DMS153 (cell line): Measurements from ENCODE around the gene GPRIN1.
"Not testable (repeated sequence)": the region's sequence is repeated elsewhere in the genome, so short reads cannot be mapped to it uniquely, and the experiment has no call there.

Experiments
- DNase-seq: peaks from one replicate; lab custom pipeline; 2025; lab: John Stamatoyannopoulos, UW

Gene GPRIN1

DNA sequence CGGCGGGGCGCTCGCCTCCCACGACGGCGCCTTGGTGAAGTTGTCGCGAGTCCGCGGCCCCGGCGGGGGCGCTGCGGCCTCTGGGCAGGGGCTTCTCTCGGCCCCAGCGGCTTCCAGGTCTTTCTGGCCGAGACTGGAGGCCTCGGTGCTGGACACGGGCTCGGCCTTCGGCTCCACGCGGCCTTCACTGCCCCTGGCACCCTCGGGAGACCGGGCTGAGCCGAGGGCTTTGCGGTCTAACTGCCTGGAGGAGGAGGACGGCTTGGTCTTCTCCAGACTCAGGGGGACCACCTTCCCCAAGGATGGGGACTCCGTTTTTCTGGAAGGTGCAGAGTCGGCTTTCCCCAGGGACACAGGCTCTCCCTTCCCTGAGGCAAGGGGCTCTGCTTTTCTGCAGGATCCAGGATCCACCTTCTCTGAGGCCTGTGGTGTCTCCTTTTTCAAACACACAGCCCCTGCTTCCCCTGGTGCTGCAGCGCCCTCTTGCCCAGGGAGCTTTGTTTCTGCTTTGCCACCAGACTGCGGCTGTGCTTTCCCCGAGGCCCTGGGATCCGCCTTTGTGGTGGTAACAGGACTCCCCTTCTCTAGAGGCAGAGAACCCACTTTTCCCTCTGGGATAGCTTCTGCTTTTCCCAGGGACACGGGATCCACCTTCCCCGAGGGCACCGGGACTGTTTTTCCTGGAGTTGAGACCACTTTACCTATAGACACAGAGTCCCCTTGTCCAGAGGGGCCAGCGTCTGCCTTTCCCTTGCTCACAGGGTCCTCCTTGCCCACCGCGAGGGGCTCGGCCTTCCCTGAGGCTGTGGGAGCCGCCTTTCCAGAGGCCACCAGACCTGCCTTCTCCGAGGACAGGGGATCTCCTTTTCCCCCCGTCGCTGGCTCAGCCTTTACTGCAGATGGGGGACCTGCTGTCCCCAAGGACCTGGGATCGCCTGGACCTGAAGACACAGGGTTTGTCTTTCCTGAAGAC lies 12.3 kb downstream of the GPRIN1 start:
- no peak for DNase-seq

DNA sequence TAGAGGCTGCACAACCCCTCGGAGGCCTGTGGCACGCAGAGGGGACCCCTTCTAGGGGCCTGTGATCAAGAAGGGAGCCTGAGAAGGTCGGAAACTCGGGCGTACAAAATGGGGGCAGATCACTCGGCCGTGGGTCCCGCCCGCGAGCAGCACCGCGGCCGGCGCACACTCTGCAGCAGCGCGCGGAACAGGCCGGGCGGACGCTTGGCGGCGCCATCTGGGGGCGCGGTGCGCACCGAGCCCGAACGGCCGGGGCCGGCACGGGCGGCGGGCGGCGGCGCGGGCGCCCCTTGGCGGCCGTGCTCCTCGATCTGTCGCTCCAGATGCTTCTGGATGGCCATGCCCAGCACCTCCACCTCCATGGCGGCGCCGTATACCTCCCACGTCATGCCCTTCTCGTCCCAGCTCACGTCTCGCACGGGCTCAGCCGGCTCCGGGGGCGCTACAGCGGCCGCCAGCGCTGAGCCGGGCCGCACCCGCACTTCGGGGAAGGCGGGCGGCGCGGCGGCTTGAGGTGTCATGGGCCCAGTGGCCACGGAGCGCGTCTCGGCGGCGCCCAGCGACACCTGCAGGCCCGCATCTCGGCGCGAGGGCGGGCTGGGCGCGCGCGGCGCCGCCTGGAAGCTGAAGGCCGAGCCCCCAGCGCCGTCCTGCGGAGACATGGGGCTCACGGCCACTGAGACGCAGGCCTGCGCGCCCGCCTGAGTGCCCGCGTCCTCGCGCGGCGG lies 13.1 kb downstream of the GPRIN1 start:
- no peak for DNase-seq

DNA sequence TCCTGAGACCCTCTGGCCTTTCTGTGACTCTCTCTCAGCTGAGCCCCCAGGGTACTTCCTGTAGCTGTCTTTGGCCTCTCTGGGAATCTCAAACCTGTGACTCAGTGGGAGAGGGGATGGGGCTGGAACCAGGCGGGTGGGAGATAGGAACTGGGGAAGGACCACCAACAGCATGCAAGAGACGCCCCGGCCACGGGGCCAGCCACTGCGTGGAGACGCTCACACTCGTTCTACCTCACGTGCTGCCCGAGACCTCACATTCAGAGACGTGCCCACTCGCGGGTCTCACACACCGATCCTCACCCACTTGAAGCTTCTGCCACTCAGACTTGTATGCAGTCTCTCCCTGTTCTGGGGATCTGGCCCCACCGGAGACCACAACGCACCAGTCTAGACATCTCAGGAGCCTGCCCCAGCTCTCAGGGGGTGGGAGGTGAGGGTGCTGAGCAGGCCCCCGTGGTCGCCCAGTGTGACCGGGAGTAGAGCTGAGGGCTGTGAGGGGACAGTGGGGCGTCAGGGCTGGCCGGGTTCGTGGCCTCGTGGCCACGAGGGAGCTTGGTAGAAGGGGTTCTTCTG lies 13.8 kb downstream of the GPRIN1 start:
- no peak for DNase-seq

DNA sequence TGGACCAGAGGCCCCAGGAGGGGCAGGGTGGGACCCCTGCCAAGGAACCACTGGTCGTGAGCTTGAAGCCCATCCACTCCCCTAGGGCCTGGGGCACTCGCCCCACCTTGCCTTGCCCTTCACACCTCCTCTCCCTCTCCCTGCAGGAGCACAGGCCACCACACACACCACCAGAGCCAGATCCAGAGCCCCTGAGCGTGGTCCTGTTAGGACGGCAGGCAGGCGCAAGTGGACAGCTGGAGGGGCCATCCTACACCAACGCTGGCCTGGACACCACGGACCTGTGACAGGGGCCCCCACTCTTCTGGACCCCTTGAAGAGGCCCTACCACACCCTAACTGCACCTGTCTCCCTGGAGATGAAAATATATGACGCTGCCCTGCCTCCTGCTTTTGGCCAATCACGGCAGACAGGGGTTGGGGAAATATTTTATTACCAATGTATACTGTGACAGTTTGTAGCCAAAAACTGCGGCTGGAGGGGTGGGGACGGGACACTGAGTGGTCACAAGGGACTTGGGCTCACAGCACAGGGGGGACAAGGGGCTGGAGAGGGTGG lies 14.5 kb downstream of the GPRIN1 start:
- DNase-seq = no peak

DNA sequence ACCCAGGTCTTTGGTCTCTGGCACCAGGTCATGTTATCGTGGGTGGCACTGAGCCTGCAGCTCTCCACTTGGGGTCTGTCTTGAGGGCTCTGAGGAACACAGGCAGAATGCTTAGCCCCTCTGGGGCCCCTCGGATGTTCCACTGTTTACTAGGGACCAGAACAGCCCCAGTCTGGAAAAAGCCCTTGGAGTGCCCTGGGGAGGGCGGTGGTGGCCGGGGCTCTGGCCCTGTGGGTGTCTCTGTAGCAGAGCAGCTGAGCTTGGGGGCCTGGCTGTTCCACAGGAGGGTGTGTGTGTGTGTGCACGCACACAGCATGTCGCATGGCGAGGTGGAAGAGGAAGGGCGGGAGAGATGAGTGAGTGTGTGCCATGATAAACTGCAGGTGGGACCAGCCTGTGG lies 15.4 kb downstream of the GPRIN1 start:
- no peak for DNase-seq

DNA sequence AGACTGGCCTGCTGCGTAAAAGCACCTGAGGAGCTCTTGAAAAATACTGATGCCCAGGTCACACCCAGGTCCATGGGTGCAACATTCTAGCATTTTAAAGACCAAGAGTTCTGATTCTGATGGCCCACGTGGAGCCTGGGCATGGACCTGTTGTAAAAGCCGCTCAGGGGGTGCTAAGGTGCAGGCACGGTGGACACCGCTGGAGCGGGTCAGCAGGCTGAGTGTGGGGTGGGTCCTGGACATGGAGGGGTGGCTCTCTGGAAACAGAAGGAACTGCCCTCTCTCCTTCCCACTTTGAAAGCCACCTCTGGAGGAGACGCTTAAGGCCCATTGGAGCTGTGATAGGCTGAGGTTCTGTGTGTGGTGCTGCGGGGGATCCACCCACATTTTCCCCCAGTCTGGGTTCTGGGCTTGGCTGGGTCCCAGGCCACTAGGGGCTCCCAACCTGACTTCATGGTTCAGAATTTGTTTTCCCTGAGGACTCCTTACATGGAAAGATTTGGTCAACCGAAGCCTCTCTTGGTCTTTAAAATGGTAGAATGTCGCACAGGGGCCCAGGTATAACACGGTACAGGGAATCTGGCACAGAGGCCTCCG lies 16.6 kb downstream of the GPRIN1 start:
- DNase-seq = no peak

DNA sequence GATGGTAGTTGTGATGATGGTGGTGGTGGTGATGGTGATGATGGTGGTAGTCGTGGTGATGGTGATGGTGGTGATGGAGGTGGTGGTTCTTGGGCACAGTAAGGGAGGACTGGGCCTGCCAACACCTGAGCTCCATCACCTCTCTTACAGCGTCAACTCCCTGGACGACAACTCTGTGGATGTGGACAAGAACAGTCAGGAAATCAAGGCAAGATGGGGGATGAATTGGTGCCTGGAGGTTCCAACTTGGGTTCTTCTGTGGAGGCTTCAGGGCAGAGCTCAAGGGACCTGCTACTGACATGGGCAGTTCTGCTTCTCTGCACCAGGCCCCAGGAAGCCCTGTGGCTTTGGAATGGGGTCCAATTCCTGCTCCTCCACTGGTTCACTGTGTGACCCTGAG lies 17.4 kb downstream of the GPRIN1 start:
- no peak for DNase-seq

DNA sequence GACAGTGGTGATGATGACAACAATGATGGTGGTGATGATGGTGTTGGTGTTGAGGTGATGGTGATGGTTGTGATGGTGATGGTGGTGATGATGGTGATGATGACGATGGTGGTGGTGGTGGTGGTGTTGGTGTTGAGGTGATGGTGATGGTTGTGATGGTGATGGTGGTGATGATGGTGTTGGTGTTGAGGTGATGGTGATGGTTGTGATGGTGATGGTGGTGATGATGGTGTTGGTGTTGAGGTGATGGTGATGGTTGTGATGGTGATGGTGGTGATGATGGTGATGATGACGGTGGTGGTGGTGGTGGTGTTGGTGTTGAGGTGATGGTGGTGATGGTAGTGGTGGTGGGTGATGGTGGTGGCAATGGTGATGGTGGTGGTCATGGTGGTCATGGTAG lies 18.3 kb downstream of the GPRIN1 start:
- not testable (repeated sequence) for DNase-seq

DNA sequence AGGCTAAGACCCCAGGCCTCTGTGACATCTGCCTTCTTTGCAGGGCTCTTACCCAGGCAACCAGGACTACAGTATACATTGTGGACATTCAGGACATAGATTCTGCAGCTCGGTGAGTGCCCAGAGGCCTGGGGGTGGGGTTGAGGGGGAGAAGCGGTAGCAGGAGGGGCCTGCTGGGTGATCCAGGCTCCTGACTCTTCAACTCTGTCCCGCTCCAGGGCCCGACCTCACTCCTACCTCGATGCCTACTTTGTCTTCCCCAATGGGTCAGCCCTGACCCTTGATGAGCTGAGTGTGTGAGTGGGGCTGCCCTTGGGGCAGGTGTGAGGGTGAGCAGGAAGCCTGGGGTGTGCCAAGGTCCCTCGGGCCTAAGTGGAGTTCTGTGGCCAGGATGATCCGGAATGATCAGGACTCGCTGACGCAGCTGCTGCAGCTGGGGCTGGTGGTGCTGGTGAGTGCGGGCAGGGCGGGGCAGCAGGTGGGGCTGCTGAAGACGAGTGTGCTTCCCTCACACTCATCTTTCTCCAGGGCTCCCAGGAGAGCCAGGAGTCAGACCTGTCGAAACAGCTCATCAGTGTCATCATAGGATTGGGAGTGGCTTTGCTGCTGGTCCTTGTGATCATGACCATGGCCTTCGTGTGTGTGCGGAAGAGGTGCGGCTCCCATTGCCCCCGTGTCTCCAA lies 19.8 kb downstream of the GPRIN1 start:
- no peak for DNase-seq

DNA sequence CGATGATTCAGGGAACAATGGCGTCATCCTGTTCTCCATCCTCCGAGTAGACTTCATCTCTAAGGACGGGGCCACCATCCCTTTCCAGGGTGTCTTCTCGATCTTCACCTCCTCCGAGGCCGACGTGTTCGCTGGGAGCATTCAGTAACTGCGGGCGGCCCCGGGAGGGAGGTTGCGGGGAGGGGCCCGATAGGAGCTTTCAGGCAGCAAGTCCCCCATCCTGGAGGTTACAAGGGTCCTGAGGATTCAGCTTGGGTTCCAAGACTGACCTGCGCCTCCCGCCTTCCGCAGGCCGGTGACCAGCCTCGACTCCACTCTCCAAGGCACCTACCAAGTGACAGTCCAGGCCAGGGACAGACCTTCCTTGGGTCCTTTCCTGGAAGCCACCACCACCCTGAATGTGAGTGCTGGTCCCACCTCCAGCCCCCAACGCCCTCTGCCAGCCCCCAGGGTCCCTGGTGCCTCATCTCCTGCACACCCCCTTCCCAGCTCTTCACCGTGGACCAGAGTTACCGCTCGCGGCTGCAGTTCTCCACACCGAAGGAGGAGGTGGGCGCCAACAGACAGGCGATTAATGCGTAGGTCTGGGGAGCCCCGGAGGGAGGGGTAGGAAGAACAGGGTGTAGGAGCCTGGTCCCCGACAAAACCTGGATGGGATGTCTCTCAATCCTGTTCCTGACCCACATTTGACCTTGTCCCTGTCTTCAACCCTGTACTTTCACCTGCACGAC lies 20.8 kb downstream of the GPRIN1 start:
- no peak for DNase-seq

DNA sequence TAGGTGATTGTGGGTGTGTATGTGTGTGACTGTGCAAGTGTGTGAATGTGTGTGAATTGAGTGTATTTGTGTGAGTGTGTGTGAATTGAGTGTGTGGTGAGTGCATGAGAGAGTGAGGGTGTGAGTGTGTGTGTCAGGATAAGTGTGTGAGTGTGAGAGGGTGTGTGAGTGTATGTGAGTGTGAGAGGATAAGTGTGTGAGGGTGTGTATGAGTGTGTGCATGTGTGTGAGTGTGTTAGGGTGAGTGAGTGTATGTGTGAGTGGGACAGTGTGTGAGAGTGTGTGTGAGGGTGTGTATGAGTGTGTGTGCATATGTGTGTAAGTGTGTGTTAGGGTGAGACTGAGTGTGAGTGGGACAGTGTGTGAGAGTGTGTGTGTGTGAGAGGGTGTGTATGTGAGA lies 21.7 kb downstream of the GPRIN1 start:
- DNase-seq = no peak

DNA sequence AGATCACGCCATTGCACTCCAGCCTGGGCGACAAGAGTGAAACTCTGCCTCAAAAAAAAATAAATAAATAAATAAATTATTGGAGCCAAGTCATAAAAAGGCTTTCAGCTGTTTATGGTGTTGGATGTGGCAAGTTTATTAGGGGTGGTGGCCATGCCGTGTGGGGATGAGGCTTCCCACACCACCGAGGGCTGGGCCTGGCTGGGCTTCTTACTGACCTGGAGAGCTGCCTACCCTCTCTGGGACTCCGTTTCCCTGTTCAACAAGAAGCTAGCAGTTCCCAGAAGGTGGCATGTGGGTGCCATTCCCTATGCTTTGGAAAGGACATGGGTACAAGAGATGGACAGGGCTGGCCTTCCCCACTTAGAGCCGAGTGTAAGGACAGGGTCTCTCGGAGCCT lies 22.6 kb downstream of the GPRIN1 start:
- DNase-seq = no peak

DNA sequence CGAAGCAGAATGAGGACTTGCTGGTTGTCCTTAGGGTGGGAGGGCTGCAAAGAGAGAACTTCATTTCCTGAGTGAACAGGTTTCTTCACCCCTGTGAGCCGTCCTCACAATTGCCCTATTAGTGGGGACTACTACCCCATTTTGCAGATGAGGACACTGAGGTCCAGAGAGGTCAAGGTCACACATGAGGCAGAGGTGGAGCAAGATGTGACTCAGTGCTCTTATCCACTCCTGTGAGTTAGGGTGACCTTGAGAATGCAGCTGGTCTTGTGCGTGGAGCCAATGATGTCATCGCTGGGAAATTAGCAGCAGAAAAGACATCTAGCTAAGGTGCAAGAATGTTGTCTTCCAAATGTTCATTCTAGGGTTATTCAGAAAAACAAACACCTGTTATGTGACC lies 26.9 kb downstream of the GPRIN1 start:
- DNase-seq = no peak

DNA sequence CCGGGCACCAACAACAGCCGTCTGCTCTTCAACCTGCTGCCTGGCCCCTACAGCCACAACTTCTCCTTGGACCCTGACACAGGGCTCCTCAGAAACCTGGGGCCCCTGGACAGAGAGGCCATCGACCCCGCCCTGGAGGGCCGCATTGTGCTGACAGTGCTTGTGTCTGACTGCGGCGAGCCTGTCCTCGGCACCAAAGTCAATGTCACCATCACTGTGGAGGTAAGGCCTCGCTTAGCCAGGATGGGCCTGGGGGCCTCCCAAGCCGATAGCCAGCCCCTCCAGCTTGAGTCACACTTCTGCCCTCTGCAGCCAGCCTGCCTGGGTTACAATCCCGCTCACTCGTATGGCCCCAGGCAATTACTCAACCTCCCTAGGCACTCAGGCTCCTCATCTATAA lies 28.6 kb downstream of the GPRIN1 start:
- no peak for DNase-seq

DNA sequence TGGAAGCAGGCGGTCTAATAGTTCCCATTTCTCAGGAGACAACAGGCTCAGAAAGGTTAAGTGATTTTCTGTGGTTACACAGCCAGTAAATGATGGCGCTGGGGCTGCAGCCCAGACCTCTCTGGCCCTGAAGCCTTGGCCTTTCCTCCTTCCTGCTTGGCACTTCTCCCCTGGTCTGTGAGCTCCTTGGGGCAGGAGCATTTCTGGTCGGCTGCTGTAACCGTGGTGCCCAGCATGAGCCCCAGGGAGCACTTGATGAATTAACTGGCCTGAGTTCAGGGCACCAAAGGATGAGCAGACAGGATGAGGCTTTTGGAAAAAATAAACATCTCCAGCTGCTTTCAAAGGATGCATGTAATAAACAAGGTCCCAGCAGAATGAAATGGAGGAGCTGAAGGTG lies 30.6 kb downstream of the GPRIN1 start:
- DNase-seq = no peak

DNA sequence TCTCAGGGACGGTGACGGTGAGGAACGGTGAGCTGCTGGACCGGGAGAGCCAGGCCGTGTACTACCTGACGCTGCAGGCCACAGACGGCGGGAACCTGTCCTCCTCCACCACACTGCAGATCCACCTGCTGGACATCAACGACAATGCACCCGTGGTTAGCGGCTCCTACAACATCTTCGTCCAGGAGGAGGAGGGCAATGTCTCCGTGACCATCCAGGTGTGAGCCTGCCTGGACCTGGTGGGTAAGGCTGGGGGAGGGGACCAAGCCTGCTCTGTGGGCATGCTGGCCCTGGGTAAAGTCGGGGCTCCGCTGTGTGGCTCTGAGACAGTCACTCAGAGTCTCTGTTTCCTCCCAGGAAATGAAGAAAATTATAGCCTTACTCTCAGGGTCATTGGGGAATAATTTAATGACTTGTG lies 31.6 kb downstream of the GPRIN1 start:
- DNase-seq = no peak

DNA sequence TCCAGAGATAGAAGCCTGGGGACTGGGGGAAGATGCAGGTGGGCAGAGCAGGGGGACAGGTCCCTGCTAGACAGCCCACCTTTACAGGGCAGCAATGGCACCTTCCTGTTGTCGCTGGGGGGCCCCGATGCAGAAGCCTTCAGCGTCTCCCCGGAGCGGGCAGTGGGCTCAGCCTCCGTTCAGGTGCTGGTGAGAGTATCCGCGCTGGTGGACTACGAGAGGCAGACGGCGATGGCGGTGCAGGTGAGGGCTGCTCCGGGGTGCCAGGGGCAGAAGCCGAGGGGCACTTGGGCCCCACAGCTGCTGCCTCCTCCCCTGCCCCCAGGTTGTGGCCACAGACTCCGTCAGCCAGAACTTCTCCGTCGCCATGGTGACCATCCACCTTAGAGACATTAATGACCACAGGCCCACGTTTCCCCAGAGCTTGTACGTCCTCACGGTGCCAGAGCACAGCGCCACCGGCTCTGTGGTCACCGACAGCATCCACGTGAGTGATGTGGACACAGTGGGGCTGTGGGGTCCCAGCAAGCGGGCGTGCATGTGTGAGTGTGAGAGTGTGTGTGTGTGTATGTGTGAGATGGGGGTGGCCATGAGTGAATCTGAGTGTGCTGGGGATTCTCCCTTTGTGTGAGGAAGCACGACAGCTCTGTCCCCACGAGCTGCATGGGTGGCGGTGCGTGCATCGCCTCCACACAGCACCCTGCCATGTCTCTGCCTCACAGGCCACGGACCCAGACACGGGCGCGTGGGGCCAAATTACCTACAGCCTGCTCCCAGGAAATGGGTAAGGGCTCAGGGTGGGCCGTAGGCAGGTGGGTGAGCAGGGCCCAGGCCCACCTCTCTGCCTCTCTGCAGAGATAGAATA lies 32.4 kb downstream of the GPRIN1 start:
- DNase-seq = no peak

DNA sequence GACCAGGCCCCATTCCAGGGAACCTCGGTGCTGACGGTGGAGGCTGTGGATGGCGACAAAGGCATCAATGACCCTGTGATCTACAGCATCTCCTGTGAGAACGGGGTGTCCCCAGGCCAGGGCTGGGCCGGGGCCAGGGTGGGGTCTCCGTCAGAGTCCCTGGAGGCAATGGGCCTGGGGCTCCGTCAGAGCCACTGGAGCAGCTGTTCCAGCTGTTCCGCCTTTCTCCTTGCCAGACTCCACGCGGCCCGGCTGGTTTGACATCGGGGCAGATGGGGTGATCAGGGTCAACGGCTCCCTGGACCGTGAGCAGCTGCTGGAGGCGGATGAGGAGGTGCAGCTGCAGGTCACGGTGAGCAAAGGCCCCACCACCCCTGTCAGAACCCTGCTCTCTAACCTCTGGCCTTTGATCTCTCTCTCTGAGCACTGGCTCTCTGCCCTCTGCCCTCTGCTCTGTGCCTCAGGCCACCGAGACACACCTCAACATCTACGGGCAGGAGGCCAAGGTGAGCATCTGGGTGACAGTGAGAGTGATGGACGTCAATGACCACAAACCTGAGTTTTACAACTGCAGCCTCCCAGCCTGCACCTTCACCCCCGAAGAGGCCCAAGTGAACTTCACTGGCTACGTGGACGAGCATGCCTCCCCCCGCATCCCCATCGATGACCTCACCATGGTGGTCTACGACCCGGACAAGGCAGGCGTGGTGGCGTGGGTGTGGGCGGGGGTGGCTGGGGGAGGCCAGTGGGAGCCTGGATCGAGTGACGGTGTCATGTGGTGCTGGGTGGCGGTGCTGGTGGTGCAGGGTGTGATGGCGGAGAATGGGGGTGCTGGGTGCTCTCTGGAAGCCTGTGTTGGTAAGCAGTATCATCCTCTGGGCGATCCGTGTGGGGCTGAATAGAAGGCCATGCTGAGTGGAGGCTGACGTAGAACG lies 34.2 kb downstream of the GPRIN1 start:
- DNase-seq = no peak

DNA sequence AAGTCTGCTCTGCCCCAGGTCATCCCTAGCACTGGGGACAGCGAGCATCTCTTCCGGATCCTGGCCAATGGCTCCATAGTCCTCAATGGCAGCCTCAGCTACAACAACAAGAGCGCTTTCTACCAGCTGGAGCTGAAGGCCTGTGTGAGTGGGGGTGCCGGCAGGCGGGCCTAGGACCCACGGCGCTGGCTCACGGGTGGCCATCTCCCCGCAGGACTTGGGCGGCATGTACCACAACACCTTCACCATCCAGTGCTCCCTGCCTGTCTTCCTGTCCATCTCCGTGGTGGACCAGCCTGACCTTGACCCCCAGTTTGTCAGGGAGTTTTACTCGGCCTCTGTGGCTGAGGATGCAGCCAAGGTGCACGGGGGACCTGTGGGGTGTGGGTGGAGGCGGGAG lies 34.9 kb downstream of the GPRIN1 start:
- no peak for DNase-seq
